NCI-H524 treated with DMSO at 0.1 percent for 48 hours (cell line): Measurements from ENCODE around the gene TMEM255B.
"Not testable (repeated sequence)": the region's sequence is repeated elsewhere in the genome, so short reads cannot be mapped to it uniquely, and the experiment has no call there.

Source experiments
- DNase-seq: peaks from one replicate; lab custom pipeline; 2025; lab: John Stamatoyannopoulos, UW

TMEM255B gene

GRCh38 chr13:113734826-113735125 lies 24.2 kb upstream of the TMEM255B start:
- DNase-seq = no peak

- no peak for DNase-seq
Observed at GRCh38 chr13:113735194-113735593, 23.8 kb upstream of the TMEM255B start.

GRCh38 chr13:113735750-113736149 lies 23.3 kb upstream of the TMEM255B start:
- DNase-seq = no peak

DNA sequence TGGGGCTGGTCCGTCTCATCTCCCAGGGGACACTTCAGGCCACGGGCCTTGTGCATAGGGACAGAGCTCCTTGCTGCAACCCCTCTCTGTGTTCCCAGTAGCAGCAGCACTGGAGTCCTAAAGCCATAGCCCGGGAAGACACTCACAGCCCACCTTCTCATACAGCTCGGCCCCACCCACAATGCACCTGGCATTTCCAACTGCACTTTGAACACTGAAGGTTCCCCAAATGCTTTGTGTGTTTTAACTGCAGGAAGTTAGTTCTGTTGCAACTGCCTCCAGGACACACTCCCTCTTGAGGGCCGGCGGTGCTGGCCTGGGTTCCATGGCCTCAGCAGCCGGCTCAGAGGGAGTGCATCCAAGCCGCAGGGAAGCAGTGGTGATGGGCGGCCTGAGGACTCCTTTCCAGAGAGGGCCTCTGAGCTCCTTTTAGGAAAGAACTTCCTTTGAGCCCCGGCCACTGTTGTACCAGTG lies 22.7 kb upstream of the TMEM255B start:
- DNase-seq = no peak

DNA sequence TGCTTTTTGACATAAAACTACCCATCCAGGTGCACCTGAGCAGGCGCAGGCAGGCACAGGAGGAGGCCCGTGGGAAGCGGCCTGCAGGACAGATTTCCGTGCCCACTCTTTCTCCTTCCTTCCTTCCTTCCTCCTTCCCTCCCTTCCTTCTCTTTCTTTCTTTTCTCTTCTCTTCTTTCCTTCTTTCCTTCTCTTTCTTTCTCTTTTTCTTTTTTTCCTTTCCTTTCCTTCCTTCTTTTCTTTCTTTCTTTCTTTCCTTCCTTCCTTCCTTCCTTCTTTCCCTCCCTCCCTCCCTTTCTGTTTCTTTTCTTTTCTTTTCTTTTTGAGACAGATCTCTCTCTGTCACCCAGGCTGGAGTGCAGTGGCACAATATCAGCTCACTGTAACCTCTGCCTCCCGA lies 21.2 kb upstream of the TMEM255B start:
- no peak for DNase-seq

DNA sequence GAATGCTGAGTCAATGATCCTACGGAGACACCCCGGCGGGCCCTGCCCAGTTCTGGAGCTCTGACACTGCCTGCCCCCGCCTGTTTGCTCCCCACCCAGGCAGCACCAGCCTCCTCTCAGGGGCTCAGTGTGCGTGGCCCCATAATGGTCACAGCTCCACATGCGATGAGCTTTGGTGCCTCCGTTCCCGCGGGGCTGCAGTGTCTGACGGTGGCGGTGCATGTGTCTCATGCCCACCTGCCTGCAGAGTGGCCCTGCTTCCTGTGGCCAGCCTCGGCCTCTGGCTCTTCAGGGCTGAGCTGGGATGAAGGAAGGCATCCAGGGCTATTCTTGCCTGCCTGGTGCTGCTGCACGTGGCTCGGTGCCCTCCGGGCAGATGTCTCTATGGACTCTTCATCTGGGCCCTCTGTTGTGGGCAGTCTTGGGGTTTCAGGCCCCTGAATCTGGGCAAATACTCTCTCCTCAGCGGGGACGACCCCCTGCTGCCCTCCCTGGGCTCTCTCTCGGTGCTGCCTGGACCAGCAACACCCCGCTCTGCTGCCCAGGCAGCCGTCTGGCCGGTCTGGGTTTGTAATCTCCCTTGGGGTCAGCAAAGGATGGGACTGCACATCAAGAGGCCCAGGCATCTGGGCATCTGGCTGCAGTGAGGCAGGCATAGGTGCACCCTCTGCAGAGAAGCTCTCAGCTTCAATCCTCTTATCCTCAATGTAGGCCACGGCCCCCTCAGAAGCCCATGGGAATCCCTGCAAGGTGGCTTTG lies 19.3 kb upstream of the TMEM255B start:
- no peak for DNase-seq

- no peak for DNase-seq
Observed at GRCh38 chr13:113740286-113740556, 18.8 kb upstream of the TMEM255B start.

GRCh38 chr13:113740661-113741060 lies 18.4 kb upstream of the TMEM255B start:
- no peak for DNase-seq

DNA sequence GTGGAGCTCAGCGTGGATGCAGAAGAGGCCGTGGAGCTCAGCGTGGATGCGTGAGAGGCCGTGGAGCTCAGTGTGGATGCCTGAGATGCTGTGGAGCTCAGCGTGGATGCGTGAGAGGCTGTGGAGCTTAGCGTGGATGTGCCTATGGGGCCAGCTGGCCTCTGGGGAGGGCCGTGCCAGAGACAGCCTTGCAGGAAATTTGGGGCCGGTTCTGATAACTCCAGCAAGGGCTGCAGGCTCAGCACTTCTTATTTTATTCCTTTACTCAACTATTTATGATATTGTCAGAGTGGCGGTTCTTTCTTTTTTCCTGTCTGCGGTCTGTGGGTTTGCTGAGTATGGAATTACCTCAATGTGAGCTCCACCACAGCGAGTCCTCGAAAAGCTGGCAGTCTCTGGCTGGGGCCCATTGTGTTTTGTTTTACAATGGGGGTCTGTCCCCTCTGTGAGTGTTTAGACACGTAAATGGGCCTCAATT lies 17.8 kb upstream of the TMEM255B start:
- DNase-seq = no peak

- no peak for DNase-seq
Observed at GRCh38 chr13:113742000-113742441, 17.0 kb upstream of the TMEM255B start.

DNA sequence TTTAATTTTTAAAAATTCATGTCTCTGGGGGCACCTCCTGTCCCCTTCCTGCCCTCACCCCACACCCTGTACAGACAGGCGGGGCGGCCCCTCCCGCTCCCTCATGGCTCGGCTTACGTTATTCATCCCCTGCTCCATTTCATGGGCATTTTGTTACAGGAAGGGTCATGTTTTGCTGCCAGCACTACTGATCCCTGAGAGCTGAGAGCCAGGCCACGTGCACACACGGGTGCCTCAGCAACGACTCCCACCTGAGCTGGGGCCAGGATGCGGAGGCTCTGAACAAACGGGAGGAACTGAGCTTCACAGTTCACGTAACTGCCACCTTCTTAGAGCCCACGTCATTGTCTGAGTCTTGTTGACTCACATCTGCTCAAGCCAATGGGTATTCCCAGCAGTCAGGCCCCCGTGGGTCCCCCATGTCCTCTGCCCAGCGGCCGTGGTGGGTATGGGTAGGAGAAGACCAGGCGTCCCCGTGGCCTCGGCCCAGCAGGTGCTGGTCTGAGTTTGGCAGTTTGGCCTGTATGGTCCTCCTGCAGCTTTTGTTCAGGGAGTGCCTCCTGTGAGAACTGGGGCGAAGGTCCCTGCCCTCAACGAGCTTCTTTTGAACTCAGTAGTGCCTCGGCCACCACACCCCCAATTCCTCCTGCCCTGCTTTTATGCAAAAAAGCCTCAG lies 16.4 kb upstream of the TMEM255B start:
- no peak for DNase-seq

DNA sequence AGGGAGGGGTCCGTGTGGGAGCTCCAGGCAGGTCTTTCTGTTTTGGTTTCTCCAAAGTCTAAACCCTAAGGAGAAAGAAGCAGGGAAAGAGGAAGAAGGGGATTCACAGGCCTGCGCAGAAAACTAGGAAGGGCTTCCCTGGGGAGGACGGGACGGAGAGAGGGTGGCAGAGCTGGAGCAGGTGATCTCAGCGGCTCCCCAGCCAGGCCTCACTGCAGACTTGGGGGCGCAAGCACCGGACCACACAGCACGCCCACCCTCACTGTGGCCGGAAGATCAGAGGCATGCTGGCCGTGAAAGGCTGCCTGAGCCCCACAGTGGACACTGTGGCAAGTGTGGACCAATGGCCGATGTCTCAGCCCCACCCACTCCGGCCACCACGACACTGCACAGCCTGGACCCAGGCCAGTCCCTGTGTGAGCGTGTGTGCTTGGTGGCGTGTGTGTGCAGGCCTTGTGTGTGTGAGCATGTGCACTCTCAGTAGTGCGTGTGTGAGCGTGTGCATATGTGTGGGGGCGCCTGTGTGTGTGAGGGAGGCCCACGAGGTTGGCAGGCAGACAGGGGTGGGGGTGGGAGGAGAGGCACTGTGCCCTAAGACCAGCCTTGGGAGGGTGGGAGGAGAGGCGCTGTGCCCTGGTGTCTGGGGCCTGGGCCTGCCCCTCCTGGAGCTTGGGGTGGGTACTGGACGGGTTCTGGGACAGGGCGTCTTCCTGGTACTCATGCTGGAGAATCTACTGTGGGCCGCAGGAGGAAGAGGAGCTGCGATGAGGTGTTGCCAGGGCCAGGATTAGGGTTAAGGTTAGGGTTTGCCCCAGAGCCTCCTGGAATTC lies 15.4 kb upstream of the TMEM255B start:
- DNase-seq = no peak

DNA sequence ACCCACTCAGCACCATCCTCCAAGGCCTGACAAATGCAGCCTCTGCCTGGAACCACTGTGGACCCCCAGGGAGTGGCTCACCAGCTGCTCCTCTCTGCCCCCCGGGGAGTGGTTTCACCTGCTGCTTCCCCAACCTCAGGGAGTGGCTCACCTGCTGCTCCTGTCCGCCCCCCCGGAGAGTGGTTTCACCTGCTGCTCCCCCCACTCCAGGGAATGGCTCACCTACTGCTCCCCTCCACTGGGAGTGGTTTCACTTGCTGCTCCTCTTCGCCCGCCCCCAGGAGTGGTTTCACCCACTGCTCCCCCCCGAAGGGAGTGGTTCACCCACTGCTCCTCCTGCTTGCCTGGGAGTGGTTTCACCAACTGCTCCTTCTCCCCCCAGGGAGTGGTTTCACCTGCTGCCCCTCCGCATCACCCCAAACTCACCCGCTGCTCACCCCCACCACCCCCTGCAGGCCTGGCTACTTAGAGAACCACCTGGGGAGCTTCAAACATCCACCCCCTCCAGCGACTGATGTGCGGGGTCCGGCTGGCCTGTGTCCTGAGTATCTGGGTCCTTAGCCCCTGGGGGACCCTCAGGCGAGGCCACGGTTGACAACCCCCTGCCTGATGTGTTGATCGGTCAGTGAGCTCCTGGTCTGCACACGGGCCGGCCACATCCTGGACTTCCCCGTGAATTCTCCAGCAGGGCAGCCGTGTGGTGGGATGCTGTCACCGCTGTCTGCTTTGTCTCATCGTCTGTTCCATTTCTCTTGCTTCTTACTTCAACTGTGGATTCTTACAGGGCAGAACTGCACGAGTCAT lies 14.6 kb upstream of the TMEM255B start:
- DNase-seq = no peak

- no peak for DNase-seq
Observed at GRCh38 chr13:113745059-113745458, 14.0 kb upstream of the TMEM255B start.

- not testable (repeated sequence) for DNase-seq
Observed at GRCh38 chr13:113745500-113746142, 13.4 kb upstream of the TMEM255B start.

DNA sequence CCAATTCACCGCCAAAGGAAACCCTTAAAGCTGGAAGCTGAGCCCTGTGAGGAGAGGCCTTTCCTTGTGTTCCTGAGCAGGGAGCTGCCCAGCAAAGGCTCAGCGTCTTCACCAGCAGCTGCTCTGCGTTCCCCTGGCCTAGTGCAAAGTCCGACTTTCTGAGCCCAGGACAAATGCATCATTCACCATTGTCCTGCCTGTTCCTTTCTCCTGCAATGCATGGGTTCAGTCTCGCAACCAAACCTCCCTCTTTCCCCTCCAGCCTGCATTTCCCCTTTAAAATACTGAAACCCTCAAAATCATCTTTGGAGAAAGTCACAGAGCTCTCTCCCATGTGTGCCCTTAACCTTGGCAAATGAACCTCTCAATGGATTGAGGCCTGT lies 12.9 kb upstream of the TMEM255B start:
- DNase-seq = no peak

DNA sequence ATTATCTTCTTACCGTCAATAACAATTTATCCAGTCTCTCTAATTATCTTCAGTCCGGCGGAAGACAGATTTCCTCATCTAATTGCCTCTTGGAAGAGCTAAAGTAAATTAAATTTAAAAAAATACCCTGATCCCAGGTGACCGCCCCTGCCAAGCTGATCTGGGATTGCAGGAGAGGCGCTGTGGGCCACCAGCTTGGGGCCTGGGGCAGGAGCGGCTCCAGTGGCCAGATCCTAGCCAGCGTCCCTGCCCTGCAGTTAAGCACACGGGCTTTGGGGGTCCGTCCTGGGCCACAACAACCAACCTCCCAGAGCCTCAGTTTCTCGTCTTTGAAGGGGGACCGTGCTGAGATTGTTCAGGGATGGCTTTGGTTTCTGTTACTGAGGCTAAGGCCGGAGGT lies 12.4 kb upstream of the TMEM255B start:
- DNase-seq = no peak

DNA sequence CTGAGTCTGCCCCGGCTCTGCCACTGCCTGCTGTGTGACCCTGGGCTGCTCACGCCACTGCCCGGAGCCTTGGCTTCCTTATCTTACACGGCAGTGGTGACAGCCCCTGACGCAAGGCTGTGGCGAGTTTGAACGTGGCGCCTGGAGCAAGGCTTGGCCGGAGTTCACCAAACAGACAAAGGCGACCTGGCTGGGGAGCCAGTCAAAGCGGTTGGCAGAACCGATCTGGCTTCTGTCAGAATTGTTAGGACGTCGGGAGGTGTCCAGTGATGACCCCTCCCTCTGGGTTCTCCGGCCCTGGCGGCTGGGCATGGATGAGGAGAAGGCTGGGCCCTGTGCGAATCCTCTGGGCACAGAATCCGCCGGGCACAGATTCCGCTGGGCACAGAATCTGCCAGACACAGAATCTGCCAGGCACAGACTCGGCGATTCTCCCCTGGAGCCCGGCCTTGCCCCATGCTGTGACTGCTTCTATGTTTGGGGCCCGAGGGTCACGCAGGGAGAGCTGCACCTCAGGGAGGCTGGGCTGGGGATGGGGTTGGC lies 11.7 kb upstream of the TMEM255B start:
- DNase-seq = no peak

GRCh38 chr13:113748101-113748861 lies 10.7 kb upstream of the TMEM255B start:
- no peak for DNase-seq

DNA sequence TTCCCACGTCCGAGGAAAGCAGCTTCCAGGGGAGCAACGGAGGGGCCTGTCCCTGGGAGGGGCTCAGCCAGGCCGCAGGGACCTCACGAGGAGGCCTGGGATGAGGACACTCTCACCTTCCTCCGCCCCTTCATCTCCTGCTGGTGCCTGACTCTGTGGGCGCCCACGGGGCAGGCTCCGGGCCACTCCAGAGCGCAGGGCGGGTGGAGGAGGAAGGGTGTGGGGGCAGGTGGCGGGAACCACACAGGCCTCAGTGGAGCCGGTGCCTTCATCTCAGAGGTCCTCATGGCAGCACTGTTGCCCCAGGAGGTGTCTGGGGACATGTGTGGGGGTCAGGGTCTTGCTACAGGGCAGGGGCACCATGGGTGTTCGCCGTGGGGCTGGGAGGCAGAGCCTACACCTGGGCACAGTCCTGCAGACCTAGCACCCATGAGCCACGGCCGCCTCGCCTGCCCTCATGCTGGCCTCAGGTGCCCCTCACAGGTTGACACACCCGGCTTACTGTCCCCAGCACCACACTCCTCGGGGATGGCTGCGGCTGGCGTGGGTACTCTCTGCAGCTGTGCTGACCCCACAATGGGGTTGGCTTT lies 10.1 kb upstream of the TMEM255B start:
- DNase-seq = no peak
